SW 1271 (cell line): ENCODE data around the gene NPLOC4.
A peak's percentile ranks its signal among the peaks of the same experiment; 100 is the strongest.

Experiments used
- DNase-seq, 2 experiments: peaks; one replicate each; lab custom pipeline; 2025; lab: John Stamatoyannopoulos, UW

Gene NPLOC4

DNA sequence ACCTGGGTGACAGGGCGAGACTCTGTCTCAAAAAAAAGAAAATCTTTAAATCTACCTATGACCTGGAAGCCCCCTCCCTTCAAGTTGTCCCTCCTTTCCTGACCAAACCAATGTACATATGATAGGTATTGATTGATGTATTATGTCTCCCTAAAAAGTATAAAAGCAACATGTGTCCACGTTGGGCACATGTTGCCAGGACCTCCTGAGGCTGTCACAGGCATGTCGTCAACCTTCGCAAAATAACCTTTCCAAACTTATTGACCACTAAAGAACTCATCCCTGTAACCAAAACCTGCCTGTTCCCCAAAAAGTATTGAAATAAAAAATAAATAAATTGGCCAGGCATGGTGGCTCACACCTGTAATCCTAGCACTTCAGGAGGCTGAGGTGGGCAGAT is 25.1 kb upstream of the NPLOC4 start:
- DNase-seq, result no peak

DNA sequence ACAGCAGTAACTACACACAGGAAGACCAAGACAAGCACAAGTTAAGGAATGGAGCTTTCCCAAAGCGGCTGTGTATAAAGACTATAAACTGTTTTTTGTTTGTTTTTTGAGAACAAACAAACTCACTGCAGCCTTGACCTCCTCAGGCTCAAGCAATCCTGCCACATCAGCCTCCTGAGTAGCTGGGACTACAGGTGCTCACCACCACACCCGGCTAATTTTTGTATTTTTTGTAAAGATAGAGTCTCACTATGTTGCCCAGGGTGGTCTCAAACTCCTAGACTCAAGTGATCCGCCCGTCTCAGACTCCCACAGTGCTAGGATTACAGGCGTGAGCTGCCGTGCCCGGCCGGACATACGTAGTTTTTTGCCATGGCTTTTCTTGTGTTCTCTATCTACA is 23.5 kb upstream of the NPLOC4 start:
- DNase-seq, result no peak

DNA sequence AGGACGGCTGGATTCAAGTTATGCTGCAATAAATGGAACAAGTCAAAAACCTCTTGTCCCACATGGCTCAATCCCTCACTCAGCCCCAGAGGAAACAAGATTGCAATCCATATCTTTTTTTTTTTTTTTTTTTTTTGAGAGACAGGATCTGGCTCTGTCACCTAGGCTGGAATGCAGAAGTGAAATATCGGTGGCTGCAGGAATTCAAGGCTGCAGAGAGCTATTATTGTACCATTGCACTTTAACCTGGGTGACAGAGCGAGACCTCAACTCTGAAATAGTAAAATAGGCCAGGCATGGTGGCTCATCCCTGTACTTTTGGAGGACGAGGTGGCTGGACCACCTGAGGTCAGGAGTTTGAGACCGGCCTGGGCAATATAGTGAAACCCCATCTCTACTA is 22.1 kb upstream of the NPLOC4 start:
- no peak for DNase-seq

DNA sequence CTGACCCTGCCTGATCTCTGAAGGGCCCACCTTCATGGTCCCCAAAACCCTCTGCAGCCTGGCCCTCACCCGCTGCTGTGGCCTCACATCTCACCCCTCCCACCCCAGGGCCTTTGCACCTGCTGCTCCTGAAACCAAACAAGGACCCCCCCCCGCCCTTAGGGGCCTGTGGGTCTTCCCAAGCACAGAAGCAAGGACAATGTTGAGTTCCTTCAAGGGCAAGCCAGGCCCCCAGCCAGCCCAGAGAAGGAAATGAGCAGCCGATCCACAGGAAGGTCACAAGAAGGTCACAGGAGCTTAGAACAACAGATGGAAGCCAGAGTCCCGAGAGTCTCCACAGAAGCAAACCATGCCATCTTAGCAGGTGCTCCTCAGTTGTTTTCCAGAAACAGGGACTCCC is 19.9 kb upstream of the NPLOC4 start:
- no peak for DNase-seq

DNA sequence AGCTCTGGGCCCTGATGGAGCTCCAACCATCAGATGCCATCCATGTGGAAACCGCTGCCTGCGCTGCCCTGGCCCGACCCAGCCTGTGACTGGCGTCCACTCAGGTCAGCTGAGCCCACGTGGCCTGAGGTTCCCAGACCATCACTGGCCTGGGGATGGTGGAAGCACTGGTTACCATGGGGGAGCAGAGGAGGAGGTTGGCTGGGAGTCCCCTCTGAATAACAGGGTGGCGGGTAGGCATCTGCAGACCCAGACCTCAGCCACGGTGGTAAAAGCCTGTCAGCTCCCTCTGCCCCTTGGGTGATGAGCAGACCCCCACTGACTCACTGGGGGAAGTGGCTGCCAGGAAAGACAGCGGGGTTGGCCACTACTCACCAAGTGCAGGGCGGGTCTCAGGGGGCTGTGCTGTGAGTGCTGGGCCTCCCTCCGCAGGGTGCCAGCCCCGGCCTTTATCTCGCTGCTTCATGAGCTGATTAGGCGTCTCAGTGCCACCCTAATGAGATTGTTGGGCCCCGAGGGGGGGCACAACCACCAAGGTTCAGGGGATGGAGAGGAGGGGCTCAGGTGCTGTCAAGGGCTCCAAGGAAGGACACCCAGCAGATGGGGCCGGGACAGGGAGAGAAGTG is 19.3 kb upstream of the NPLOC4 start, which contains the start of gene PDE6G:
Gene PDE6G, minus strand, starts transcription at position 425 of the 626 bp plus-strand sequence. CDS start 3,237 bp downstream, outside the sequence.
- no peak for DNase-seq

DNA sequence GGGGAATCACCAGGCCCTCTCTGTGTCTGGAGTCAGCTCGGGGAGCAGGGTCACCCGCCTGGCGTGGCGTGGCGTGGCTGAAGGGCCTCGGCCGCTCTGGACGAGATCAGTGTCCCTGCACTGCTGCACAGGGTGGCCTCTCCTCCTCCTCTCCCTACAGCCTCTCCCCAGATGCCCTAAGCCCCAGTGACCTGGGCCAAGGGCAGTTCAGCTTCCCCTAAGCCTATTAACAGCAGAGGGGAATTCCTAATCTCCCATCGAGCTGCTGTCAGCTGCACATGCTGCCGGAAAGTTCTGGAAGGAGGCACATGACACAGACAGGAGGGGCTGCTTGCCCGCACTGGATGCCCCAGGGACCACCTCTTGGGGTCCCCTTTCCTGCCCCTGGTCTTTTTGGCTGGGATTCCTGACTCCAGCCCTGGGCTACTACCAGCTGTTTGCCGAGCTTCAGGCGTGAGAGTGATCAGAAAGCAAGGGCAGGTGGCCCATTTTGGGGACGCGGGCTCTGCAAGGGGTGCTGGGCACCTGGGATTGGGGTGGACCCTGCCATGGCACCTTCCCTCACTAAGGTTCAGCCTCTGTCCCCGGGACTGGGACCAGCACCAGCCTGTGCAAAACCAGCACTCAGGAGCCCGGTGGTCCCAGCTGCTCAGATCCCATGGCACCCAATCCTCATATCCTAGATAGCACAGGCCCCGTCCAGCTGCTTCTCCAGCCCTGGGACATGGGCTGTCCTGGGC is 18.6 kb upstream of the NPLOC4 start:
- DNase-seq, result no peak

DNA sequence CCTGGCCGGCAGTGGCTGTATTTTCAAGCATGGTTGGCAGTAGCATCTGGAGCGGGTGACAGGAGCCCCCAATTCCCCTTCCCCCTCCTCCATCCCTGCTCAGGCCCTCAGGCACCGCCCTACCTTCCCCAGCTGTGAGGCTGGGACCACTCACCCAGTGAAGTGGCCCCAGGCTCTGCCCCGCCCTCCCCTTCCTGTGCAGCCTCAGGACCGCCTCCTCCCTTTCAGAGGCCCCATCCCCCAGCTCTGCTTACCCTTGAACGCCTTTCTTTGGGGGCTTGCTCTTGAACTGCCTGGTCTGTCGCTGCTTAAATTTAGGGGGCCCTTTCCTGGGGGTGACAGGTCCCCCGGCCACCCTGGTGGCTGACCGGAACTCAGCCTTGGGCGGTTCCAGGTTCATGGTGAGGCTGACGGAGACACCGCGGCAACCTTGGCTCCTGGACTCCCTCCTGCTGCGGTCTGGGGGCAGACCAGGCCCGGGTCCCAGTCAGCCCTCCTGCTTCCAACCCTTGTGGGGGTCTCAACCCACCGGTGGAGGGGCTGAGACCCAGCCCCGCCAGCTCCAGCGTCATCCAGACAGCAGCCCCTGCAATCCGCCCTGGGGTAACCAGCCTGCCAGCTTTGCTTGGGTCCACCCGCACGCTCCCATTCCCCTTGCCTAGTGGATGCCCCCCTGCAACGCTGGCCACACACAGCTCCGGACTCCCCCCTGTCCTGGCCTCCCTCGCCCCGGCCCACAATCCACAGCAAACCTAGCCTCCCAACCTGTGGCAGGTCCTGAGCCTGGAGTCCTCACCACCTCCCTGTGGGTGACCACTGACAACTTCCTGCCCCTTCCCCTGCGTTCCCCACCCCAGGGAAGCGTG is 16.2 kb upstream of the NPLOC4 start:
- DNase-seq, result no peak

DNA sequence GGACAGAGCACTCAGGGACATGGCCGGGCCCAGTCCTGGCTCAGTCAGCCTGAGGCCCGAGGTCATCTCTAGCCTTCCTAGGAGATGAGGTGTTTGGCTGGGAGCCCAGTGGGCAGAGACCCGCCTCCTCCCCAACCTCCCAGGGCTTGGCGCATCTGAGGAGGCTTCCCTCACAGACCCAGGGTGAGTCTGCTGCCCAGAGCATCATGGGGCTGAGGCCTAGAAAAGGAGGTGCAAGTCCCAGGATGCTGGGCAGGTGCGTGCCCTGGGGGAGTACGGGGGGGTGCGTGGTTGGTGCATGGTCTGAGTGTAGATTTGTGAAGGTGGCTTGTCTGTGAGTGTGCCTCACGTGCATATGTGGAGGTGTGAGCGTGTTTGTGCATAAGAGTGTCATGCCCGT is 14.8 kb upstream of the NPLOC4 start:
- peak in 1 of 2 experiments; percentile 19 for DNase-seq

DNA sequence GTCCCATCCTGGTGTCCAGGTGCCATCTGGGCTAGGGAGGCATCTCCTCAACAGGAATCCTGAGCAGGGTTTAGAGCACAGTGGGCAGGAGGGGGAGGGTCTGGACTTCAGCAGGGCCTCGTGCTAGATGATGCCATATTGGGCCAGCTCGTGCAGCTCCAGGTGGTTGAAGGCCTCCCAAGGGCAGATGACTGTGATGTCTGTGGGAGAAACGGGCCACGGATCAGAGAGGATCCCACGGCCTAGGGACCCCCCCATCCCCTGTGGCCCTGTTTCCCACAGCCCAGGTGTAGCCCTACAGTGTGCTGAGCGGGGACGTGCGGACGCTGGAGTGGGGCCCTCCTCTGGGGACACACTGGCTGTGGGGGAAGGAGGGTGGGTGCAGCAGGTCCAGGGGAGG is 14.0 kb upstream of the NPLOC4 start:
- no peak for DNase-seq

DNA sequence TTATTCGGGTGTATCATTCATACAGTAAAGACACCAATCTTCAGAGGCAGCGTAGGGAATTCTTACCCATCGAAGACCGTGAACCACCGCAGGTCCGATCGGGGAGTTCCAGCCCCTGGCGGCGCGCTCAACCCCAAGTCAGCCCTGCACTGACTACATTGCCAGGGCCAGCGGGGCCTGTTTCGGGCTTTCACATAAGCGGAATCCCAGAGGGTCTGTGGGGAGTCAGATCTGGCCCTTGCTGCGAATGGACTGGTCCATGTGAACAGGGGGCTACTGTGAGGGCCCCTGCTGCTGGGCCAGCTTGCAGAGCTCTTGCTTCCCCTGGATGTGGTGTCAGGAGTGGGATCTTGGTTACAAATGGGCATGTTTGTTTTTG is 11.8 kb upstream of the NPLOC4 start:
- DNase-seq, result no peak

DNA sequence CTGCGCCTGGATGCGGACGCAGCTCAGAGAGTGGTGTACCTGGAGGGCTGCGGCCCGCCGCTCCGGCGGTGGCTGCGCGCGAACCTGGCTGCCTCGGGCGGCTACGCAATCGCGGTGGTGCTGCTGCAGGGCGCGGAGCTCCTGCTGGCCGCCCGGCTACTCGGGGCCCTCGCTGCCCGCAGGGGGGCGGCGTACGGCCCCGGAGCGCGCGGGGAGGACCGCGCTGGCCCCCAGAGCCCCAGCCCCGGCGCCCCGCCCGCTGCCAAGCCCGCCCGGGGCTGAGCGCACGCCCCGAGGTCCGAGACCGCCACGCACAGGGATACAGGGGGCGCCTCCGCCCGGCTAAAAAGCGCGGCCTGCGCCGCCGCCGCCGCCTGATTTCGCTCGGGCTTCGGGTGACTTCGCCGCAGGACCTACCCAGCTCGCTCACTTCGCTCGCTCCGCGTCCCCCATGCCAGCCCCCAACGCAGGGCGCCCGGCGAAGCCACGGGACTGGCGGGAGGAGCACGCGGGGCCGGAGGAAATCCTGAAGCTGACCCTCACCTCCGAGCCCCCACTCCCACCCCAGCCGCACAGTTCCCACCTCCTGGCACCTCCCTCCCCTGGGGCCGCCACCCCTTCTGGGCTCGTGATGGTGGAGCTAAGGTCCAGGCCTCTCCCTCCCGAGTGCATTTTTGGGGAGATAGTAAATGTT is 11.2 kb upstream of the NPLOC4 start:
- no peak for DNase-seq

DNA sequence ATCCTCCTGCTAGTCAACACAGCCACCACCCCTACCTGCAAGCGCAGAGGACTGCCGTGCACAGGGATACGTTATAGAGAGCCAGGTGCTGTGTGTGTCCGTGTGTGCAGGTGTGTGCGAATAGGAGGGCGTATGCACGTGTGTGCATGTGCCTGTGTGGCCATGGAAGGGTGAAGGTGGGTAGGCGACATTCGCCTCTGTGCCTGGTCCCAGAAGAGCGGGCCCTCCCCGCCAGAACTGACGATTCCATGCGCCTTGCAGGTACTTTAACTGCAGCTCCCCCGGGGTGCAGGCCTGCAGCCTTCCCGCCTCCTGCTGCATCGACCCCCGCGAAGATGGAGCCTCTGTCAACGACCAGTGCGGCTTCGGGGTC is 10.7 kb upstream of the NPLOC4 start:
- no peak for DNase-seq

DNA sequence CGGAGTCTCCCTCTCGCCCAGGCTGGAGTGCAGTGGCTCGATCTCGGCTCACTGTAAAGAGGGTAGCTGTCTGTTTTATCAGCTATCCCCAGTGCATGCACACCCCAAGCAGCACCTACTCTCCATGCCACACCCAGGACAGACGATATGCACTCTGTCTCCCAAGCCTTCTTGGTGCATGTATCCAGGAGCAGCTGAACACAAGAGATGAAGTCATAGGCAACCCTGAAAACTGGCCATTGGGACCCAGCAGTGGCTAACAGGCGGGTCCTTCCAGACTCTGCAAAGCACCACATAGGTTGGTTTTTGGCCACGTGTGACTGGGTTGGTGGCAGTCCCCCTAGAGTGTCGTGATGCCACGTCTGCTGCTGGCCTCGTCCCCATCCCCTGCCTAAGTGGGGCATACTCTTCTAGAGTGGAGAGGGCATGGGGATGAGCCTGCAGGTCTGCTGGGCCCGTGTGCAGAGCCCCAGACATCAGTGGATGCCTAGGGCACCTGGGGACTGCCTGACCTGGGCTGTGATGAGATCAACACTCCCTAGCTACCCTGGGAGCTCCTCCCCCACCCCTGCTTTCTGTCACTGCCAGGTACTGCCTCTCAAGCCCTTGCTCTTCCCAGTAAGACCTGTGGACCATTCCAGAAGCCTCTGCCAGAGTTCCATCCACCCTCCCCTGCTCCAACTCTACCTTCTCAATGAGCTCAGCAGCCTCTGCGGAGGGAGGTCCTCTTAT is 10.1 kb upstream of the NPLOC4 start:
- DNase-seq, result no peak

DNA sequence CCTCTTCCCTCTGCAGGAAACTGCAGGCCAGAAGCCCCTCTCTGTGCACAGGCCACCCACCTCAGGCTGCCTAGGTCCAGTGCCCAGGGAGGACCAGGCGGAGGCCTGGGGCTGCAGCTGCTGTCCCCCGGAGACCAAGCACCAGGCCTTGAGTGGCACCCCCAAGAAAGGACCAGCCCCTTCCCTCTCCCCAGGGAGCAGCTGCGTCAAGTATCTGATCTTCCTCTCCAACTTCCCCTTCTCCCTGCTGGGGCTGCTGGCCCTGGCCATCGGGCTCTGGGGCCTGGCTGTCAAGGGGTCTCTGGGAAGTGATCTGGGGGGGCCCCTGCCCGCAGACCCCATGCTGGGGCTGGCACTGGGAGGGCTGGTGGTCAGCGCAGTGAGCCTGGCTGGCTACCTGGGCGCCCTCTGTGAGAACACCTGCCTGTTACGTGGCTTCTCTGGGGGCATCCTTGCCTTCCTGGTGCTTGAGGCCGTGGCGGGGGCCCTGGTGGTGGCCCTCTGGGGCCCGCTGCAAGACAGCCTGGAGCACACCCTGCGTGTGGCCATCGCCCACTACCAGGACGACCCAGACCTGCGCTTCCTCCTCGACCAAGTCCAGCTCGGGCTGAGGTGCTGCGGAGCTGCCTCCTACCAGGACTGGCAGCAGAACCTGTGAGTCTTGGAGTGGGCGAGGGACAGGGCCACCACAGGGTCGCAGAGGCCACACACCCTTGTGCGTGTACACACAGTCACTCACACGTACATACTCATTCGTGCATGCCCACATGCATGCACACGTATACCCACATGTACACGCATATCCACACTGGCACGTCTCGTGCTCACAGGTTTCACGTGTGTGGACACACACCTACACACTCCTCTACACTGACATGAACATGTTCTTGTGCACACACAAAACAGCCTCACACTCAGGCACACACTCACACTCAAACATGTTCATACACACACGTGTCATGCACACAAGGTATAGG is 8.4 kb upstream of the NPLOC4 start:
- no peak for DNase-seq

DNA sequence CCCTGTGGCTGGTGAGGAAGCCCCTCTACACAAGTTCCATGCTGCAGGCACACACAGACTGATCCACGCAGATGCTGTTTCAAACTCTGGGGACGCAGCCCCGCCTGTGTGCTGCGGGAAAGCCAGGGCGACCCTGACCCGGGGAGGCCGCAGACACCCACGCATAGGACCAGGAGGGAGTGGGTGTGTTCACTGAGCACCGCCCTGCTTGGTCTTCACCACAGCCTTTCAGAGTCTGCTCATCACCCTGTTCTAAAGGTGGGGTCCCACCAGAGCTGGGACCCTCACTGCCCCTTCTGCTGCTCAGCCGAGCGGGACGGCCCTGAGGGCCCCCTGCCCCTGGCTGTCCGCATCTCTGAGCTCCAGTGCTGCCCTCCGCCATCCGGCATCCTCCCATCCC is 7.6 kb upstream of the NPLOC4 start:
- no peak for DNase-seq

DNA sequence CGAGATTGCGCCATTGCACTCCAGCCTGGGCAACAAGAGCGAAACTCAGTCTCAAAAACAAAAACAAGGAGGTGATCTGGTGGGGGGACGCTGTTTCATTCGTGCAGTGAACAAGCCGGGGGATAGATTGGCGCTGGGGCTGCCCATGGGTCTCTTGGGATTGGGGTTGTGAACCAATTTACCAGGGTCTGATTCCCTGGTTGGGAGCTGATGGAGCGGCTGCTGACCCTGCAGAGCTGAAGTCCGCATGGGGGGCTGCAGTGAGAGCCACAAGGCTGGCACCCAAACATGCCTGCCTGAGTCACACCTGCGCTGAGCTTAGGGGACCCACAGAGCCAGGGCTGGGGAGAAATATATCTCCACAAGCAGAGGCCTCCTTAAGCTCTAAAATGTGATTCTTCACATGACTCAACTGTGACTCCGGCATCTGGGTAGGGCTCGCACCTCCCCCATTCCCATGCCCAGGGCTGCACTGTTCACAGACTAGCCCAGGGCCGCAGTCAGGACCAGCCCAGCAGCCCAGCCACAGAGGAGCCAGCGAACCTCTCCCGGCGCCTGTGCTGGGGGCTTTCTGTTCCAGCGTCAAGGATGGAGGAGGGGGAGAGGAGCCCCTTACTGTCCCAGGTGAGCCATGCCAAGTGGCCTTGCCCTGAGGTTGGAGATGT is 5.0 kb upstream of the NPLOC4 start:
- no peak for DNase-seq

DNA sequence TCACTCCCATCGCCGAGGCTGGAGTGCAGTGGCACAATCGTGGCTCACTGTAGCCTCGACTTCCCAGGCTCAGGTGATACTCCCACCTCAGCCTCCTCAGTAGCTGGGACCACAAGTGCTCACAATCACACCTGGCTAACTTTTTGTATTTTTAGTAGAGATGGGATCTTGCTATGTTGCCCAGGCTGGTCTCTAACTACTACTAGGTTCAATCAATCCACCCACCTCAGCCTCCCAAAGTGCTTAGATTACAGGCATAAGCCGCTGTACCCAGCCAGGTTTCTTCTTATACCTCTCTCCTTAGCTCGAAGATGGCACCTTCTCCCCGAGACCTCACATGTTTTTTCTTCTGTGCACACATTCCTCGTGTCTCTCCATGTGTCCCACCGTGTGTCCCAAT is 3.1 kb upstream of the NPLOC4 start:
- no peak for DNase-seq

DNA sequence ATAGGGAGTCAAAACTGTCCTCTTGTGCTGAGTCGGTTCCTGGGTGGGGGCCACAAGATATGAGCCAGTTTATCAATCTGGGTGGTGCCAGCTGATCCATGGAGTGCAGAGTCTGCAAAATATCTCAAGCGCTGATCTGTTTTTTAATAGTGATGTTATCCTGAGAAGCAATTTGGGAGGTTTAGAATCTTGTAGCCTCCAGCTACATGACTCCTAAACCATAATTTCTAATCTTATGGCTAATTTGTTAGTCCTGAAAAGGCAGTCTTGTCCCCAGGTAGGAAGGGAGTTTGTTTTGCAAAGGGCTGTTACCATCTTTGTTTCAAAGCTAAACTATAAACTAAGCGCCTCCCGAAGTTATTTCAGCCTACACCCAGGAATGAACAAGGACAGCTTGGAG is 1.8 kb upstream of the NPLOC4 start:
- no peak for DNase-seq

DNA sequence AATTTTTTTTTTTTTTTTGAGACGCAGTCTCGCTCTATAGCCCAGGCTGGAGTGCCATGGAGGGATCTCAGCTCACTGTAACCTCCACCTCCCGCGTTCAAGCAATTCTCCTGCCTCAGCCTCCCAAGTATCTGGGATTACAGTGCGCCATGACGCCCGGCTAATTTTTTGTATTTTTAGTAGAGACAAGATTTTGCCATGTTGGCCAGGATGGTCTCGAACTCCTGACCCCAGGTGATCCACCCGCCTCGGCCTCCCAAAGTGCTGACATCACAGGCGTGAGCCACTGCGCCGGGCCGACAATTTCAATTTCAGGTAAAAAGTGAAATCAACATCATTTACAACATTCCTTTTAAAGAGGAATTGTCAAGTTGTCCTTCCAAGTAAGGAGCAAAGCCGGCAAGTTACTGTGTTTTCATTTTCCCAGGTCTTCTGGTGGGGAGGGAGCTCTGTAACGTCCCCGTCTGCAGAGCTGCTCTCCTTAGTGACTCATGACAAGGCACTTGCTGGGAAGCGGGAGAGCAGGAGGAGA is 873 bp downstream of the NPLOC4 start:
- peak; percentile 28 to 39 for DNase-seq

DNA sequence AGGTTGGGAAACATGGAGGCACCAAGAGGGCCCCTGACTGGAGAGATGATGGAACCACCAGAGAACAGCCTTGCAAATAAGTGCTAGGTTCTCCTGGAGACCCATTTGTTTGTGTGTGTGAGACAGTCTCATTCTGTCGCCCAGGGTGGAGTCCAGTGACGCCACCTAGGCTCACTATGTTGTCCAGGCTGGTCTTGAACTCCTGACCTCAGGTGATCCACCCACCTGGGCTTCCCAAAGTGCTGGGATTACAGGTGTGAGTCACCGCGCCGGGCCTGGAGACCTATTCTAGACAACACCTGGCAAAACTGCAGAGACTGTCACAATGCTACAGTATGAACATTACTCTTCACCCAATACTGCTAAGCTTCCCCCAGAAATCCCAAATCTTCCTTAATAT is 1.5 kb downstream of the NPLOC4 start:
- DNase-seq, result no peak
